ENCODE results near the gene OSBP2. TPM values are rescaled to one million over a fixed set of nuclear protein-coding genes. Genes with fewer than 3 reads are reported as not detected.

OSBP2 gene
- total and polyA plus RNA-seq, 4 donors = 1.1 to 12.3 (median 2.6) TPM

GRCh38 chr22:30876221-30876751 lies 181.6 kb downstream of the OSBP2 start:
- 92 to 96% methylated on average over 9 of the region's 9 CpGs for WGBS, 2 donors
- no peak for ATAC-seq (ENCODE audit: insufficient read depth, low FRiP score)
- H3K4me1 ChIP-seq (ENCODE audit: control insufficient read depth in 5 of 5, insufficient read depth in 5 of 5, low read length in 5 of 5) = peaks cover 0 to 75% (median 22%) of the 10 kb centered on the region in 5 donors
- TF ChIP-seq, protein P1, sequence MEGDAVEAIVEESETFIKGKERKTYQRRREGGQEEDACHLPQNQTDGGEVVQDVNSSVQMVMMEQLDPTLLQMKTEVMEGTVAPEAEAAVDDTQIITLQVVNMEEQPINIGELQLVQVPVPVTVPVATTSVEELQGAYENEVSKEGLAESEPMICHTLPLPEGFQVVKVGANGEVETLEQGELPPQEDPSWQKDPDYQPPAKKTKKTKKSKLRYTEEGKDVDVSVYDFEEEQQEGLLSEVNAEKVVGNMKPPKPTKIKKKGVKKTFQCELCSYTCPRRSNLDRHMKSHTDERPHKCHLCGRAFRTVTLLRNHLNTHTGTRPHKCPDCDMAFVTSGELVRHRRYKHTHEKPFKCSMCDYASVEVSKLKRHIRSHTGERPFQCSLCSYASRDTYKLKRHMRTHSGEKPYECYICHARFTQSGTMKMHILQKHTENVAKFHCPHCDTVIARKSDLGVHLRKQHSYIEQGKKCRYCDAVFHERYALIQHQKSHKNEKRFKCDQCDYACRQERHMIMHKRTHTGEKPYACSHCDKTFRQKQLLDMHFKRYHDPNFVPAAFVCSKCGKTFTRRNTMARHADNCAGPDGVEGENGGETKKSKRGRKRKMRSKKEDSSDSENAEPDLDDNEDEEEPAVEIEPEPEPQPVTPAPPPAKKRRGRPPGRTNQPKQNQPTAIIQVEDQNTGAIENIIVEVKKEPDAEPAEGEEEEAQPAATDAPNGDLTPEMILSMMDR (IDR thresholded peaks at IDR 0.05; ENCODE audit: control extremely low read depth, extremely low read depth) = no peak
- no peak overlapping the region for H3K4me3 ChIP-seq
- H3K36me3 ChIP-seq (ENCODE audit: control insufficient read depth in 4 of 4, insufficient read depth in 4 of 4, low read length in 4 of 4) = no peaks in the 10 kb centered on the region
- DNase-seq = no peak
- H3K9me3 ChIP-seq (ENCODE audit: control insufficient read depth in 4 of 4, insufficient read depth in 3 of 4, low read length in 3 of 4) = no peaks in the 10 kb centered on the region
- no peak overlapping the region for H3K9ac ChIP-seq (ENCODE audit: insufficient read depth in 1 of 2, low read length in 2 of 2)
- no peaks in the 10 kb centered on the region for H3K27me3 ChIP-seq (ENCODE audit: control insufficient read depth in 3 of 3, insufficient read depth in 3 of 3, low read length in 2 of 3)
- no peak overlapping the region for H3K27ac ChIP-seq (ENCODE audit: low read depth in 1 of 2, low read length in 1 of 2)

DNA sequence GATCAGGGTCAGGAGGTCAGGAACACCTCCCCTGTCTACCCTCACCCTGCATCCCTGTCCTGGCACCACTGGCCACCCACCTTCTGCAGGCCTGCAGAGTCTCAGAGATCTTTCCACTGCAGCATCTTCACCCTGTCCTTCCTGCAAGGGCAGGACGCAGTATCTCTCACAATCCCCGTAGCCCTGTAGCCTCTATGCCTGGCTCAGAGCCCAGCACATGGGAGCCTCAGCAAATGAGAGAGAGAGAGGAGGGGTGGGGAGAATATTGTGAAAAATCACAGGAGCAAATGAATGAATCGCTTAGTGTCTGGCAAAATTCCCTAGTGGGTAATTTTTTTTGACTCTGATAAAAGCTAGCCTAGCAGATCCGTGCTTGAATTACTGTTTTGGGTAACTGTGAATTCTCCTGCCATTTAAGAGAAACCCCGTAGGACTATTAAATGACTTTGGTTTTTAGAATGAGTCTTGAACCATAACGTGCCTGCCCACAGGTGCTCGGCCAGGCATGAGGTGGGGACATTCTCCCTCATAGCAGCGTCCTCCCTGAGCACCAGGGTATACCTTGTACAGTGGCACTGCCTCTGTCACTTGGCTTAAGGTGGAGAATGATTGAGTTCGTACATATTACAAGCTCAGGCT lies 182.4 kb downstream of the OSBP2 start:
- DNase-seq (peak; percentile 86 to 96 (median 95)), ATAC-seq (ENCODE audit: insufficient read depth, low FRiP score) (no peak)
- H3K27me3 ChIP-seq (ENCODE audit: control insufficient read depth in 3 of 3, insufficient read depth in 3 of 3, low read length in 2 of 3) = no peaks in the 10 kb centered on the region
- peaks cover 0 to 75% (median 24%) of the 10 kb centered on the region in 5 donors for H3K4me1 ChIP-seq (ENCODE audit: control insufficient read depth in 5 of 5, insufficient read depth in 5 of 5, low read length in 5 of 5)
- no peak overlapping the region for H3K9ac ChIP-seq (ENCODE audit: insufficient read depth in 1 of 2, low read length in 2 of 2)
- TF ChIP-seq, protein P1 (IDR thresholded peaks at IDR 0.05; ENCODE audit: control extremely low read depth, extremely low read depth) = no peak
- no peaks in the 10 kb centered on the region for H3K9me3 ChIP-seq (ENCODE audit: control insufficient read depth in 4 of 4, insufficient read depth in 3 of 4, low read length in 3 of 4)
- no peak overlapping the region for H3K27ac ChIP-seq (ENCODE audit: low read depth in 1 of 2, low read length in 1 of 2)
- H3K4me3 ChIP-seq = no peak overlapping the region
- WGBS, 2 donors = 74 to 77% methylated on average over 9 of the region's 9 CpGs
- no peaks in the 10 kb centered on the region for H3K36me3 ChIP-seq (ENCODE audit: control insufficient read depth in 4 of 4, insufficient read depth in 4 of 4, low read length in 4 of 4)

DNA sequence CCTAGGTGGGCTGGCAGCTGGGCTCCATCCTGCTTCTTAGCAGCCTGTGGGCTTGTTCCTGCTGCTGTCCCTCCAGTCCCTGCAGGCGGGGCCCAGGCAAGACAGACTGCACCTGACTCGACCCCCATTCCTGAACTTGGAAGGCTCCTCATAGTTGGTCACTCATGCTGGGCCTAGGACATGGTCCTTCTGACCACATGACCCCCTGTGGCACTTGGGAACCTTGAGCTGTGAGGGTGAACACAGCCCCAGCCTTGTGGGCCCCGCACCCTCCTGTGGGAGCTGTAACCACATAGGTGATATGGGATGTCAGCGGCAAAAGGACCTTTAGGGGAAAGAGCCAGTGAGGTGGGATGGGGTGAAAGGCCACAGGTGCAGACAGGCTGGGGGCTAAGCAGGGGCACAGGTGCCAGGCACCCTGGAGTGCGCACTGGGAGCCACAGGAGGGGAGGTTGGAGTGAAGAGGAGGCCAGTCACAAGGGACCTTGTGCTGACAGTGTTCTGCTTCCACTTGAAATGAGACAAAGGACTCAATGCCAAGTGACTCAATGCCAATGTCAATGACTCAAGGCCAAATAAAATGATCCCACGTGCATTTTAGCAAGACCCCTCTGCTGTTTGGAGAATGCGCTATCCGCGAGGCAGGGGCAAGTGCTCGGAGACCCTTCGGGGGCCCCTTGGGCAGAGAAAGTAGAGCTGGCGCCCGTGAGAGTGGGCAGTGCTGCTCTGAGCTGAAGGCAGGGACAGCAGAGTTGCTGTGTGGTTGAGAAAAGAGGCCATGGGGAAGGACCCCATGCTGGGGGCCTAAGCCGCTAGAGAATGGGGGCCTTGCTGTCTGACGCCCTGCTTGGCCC lies 183.2 kb downstream of the OSBP2 start:
- Histone ChIP-seq H3K9ac (ENCODE audit: insufficient read depth in 1 of 2, low read length in 2 of 2) (no peak overlapping the region), H3K27me3 (ENCODE audit: control insufficient read depth in 3 of 3, insufficient read depth in 3 of 3, low read length in 2 of 3) (no peaks in the 10 kb centered on the region), H3K36me3 (ENCODE audit: control insufficient read depth in 4 of 4, insufficient read depth in 4 of 4, low read length in 4 of 4) (no peaks in the 10 kb centered on the region), H3K4me1 (ENCODE audit: control insufficient read depth in 5 of 5, insufficient read depth in 5 of 5, low read length in 5 of 5) (peaks cover 0 to 72% (median 25%) of the 10 kb centered on the region in 5 donors), H3K9me3 (ENCODE audit: control insufficient read depth in 4 of 4, insufficient read depth in 3 of 4, low read length in 3 of 4) (no peaks in the 10 kb centered on the region), H3K4me3 (no peak overlapping the region), H3K27ac (ENCODE audit: low read depth in 1 of 2, low read length in 1 of 2) (no peak overlapping the region)
- no peak for ATAC-seq (ENCODE audit: insufficient read depth, low FRiP score)
- peak in 1 of 3 donors; percentile 48 for DNase-seq
- 88 to 90% methylated on average over 15 of the region's 15 CpGs for WGBS, 2 donors
- TF ChIP-seq, protein P1 (IDR thresholded peaks at IDR 0.05; ENCODE audit: control extremely low read depth, extremely low read depth) = no peak

All from lung (tissue), 12 donors.